G401 (cell line): ENCODE data around the gene CTPS2. TPM values are rescaled to one million over a fixed set of nuclear protein-coding genes. Genes with fewer than 3 reads are reported as not detected.
A peak's percentile ranks its signal among the peaks of the same experiment; 100 is the strongest.
"Not testable (repeated sequence)": the region's sequence is repeated elsewhere in the genome, so short reads cannot be mapped to it uniquely, and the experiment has no call there.

Experiments used
- DNase-seq: peaks from one replicate; pipeline ENCODE4 v3.0.0-alpha.2; 2015; ENCODE audit warnings: low spot score
- in situ Hi-C: cut with HindIII; loops from 2 replicates; pipeline ENCODE4 v1.10.0; 2016; ENCODE audit warnings: low sequenced_read_pairs, mixed read lengths
- total RNA-seq: library from RNA; depleted of rRNA; stranded (reverse); fragments of >200 nt; shearing (Covaris generic); gene quantifications from 2 replicates; pipeline ENCODE4 v1.2.3, GENCODE V29; 2014

Gene CTPS2
- total RNA-seq, 1 experiment from 2014 or later = 20.5 TPM

DNA sequence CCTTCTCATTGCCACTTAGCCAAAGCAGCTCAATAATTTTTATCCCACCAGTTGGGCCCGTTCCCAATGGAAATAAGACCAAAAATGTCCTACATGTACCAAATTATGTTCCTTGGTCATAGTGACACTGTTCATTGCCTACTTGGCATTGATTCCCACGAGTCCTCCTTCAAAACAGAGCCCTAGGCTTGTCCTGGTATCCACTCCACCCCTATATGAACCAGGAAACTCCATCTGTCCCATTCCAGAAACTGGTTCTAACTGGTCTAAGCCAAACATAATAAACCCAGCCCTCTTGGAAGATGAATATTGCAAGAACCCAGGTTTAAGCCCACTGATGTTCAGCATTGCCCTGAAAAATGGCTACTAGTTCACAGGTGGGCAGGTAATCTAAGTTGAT lies 93.4 kb downstream of the CTPS2 start:
- no peak for DNase-seq
- in situ Hi-C loops = no loop called here

GRCh38 chrX:16618422-16618821 lies 94.0 kb downstream of the CTPS2 start:
- DNase-seq = no peak
- in situ Hi-C loops = no loop called here

DNA sequence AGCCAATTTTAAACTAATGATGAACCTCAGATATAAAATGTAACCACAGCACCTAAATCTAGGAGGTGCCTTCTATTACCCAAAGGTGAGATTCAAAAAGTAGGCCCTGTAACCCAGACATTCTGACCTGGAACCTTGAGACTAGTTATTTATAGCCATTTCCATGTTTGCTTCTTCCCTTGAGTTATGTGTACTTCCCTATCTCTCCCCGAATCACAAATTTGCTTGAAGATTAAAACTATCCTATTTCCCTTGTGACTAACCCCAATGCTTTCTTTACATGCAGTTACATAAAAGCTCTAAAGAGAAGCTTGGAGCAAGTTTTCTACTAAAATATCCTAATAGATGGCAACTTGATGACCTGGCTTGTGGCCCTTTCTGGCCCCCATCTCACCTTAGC lies 95.1 kb downstream of the CTPS2 start:
- no peak for DNase-seq
- in situ Hi-C loops = no loop called here

DNA sequence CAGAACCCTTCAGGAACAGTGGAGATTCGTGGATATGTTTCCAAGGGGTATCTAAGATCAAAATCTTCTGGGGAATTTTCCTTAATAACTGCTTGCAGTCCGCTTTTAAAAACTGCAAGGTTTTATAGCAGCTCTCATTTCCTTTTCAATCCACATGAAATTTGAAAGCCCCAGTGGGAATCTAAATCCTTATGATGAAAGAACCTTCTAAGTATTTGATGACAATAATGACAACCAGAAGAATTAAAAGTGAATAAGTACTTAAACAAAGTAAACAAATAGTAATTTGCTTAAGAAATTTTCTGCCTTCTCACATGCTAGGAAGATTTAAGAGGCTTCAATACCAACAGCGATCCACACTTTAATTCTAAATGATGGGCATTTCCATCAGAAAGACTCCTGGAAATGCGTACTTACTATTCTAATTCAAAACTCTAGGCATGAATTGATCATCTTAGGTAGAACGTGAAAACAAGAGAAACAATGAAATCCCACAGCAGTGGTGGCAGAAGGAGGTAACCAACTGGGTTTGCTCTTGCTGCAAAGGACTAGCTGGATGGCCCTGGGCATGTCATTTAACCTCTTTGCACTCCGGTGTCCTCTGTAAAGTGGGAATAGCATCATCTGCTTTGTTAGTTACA lies 100.1 kb downstream of the CTPS2 start:
- no peak for DNase-seq
- in situ Hi-C loops = no loop called here

DNA sequence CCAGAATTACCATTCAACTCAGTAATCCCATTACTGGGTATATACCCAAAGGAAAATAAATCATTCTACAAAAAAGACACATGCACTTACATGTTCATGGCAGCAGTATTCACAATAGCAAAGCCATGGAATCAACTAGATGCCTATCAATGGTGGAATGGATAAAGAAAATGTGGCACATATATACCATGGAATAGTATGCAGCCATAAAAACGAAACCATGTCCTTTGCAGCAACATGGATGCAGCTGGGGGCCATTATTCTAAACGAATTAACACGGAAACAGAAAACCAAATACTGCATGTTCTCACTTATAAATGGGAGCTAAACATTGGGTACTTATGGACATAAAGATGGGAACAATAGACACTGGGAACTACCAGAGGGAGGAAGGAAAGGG lies 101.8 kb downstream of the CTPS2 start:
- in situ Hi-C loops, DNase-seq: not testable (repeated sequence)

GRCh38 chrX:16610121-16610621 lies 102.3 kb downstream of the CTPS2 start:
- no peak for DNase-seq
- in situ Hi-C loops = no loop called here

DNA sequence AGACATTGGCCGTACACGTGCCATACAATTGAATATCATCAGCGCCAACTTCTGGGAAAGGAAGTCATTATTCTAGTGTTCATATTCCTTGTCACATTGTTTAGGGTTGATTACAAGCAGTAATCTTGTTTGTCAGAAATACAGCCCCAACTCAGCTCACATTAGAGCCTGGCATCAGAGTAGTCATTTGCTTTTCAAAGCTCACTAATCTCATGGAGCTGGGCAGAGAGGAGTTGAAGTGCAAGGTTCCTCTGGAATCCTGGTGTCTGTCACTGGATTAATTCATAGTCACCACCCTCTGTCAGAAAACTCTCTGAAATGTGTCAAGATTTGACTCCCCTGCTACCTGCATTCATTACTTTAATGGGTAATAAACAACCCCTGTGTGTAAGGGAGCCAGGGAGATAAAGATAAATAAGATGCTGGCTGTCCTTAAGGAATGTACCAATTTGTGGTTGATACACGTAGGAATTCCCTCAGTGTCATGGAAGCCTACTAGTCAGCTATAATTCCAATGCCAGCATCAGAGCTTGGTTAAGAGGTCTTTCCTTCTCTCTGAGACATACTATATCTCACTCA lies 106.2 kb downstream of the CTPS2 start:
- in situ Hi-C loops = no loop called here
- DNase-seq = no peak

DNA sequence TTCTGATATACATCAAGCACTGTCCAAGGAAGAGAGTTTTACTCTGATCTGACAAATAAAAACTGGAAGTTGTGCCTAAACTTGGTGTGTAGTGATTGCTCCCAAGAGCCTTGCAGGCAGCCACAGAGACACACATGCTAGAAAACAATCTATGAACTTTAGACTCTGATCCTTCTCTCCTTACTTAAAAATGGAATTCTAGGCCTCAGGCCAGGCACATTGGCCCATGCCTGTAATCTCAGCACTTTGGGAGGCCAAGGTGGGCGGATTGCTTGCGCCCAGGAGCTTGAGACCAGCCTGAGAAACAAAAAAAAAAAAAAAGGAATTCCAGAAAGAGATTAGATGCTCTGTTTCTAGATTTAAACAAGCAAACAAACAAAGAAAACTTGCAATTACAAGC lies 108.1 kb downstream of the CTPS2 start:
- in situ Hi-C loops = no loop called here
- DNase-seq = no peak

DNA sequence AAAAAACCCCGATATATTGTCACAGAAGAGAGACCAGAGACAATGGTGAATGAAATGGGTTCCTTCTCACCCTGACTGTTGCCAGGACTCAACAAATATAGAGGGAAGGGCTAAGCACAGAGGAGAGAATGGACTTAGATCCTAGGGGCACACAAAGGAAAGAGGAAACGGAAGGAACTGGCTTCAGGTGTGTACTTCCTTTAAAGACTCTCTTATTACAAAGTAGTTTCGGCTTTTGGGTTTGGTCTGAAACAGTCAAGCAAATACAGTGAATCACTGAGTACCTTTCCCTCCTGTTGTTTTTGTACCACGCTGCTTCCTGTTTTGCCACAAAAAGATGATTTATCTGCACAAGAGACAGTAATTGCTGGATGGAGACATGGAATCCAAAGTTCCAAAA lies 108.6 kb downstream of the CTPS2 start:
- in situ Hi-C loops = no loop called here
- DNase-seq = no peak

DNA sequence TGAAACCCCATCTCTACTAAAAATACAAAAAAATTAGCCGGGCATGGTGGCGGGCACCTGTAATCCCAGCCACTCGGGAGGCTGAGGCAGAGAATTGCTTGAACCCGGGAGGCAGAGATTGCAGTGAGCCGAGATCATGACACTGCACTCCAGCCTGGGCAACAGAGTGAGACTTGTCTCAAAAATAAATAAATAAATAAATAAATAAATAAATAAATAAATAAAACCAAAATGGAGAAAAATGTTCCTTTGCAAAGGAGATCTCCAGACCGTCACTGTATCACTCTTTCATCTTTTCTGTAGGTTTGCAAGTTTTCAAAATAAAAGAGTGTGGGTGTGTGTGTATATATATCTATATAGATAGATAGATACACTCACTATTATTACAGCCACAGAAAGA lies 109.2 kb downstream of the CTPS2 start:
- in situ Hi-C loops, DNase-seq: not testable (repeated sequence)

GRCh38 chrX:16601885-16602284 lies 110.6 kb downstream of the CTPS2 start:
- in situ Hi-C loops = no loop called here
- no peak for DNase-seq

DNA sequence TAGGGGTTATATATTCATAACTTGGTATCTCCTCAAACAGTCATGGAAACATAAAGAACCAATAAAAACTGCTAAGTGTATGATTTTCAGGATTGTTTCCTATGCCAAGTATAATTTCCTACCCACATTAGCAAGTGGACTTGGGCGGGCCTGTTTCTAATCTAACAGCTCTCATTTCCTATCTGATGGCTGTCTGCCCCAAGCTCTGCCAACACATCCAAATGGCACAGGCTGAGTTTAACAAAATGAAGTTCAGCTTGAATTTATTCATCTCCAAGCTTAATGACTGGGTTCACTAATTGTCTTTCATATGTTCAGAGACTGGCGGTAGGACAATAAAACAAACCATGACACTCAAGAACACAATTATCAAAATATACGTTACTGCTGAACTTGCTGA lies 118.0 kb downstream of the CTPS2 start:
- in situ Hi-C loops = no loop called here
- DNase-seq = peak; percentile 54

GRCh38 chrX:16593801-16594200 lies 118.7 kb downstream of the CTPS2 start:
- no peak for DNase-seq
- in situ Hi-C loops = no loop called here

- no peak for DNase-seq
- in situ Hi-C loops = no loop called here
These were observed 120.2 kb downstream of the CTPS2 start for GRCh38 chrX:16592194-16592770.

- no peak for DNase-seq
- in situ Hi-C loops = no loop called here
These were observed 122.6 kb downstream of the CTPS2 start for GRCh38 chrX:16589826-16590225.

- DNase-seq = no peak
- in situ Hi-C loops = no loop called here
These were observed 123.3 kb downstream of the CTPS2 start for GRCh38 chrX:16589211-16589610.

DNA sequence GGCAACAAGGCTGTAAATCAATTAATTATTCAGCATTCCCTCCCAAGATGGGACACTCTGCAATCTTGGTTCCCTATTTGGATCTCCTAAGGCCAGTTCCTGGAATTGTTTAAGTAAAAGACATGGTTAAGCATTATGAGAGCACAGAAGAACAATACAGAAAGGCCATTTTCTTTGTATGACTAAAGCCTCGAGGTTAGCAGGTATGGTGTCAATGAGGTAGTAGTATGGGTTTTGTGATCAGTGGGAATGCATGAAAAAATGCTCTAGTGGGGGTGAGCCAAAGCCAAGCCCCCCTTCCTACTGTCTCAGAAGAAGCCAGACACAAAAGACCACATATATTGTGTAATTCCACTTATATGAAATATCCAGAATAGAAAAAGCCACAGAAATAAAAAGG lies 124.2 kb downstream of the CTPS2 start:
- no peak for DNase-seq

GRCh38 chrX:16587836-16588235 lies 124.6 kb downstream of the CTPS2 start:
- in situ Hi-C loops = no loop called here
- DNase-seq = no peak

More for the DNA sequence above, 124.2 kb downstream of the CTPS2 start:
- in situ Hi-C loops = no loop called here

DNA sequence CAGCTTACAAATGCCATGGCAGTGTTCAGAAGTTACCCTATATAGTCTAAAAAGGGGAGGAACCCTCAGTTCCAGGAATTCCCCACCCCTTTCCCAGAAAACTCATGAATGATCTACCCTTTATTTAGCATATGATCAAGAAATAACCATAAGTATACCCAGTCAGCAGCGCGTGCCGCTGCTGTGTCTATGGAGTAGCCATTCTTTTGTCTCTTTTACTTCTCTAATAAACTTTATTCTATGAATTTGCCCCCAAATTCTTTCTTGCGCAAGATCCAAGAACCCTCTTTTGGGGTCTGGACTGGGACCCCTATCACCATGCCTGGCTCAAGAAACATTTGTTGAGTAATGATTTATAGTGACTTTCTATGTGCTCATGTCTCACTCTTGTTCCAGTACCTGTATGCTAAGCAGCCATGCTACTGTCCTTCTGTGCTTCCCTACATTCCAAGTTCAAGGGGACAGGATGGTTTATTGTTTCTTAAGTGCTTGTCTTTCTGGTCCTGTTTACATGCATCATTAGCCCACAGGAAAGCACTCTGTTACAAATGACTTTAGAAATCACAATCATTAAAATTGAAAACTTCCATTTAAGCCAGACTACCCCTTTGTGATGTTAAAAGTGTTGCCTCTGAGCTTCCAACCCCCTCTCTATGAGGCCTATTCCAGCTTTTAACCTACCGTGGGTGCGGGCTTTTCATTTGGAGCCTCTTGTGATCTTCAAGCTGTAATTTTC lies 125.9 kb downstream of the CTPS2 start:
- no peak for DNase-seq
- in situ Hi-C loops = no loop called here
